SK-N-MC (cell line): ENCODE measurements around the gene POU4F3.

Experiments
- EZH2 ChIP-seq: fragments of 200-600 bp; sonication (generic); IDR thresholded peaks from one replicate; pipeline ENCODE4 v1.6.1; 2017; ENCODE audit warnings: antibody characterized with exemption
- POLR2AphosphoS5 ChIP-seq: IDR thresholded peaks from 2 replicates; pipeline ENCODE4 v1.6.1; 2012; ENCODE audit warnings: mild to moderate bottlenecking, low read depth, low read length, borderline replicate concordance

DNA sequence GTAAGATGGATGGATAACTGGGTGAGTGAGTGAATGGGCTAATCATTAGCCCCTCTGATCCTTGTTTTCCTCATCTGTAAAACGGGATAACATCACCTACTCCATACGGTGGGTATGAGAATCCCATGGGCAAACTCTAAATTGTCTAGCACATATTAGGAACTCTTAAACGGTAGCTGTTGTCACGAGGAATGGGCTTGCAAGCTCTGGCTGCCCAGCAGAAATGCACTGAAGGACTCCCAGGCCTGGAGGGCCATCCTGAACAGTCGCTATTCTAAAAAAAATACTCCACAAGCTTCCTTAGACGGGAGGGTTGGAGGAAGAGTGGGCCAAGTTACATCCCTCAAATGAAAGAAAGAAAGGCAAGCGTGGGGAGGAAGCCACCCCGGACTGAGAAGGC lies 711 bp upstream of the POU4F3 start:
- TF ChIP-seq EZH2: no peak
- no peak for TF ChIP-seq POLR2AphosphoS5
